Ishikawa (cell line): ENCODE results near the gene APOM.

Source experiments
- CEBPB ChIP-seq: IDR thresholded peaks from 2 replicates; pipeline ENCODE4 v1.6.1; 2012
- EP300 ChIP-seq: IDR thresholded peaks from 2 replicates; pipeline ENCODE4 v1.6.1; 2012; ENCODE audit warnings: borderline replicate concordance
- FOXM1 ChIP-seq: IDR thresholded peaks from 2 replicates; pipeline ENCODE4 v1.6.1; 2012; ENCODE audit warnings: low read depth, borderline replicate concordance
- YY1 ChIP-seq: IDR thresholded peaks from 2 replicates; pipeline ENCODE4 v1.6.1; 2012; ENCODE audit warnings: low read depth
- TF ChIP-seq, protein P1 (sequence below): IDR thresholded peaks from 2 replicates; pipeline ENCODE4 v1.6.1; 2012
- TF ChIP-seq, protein P2 (sequence below): IDR thresholded peaks from 2 replicates; pipeline ENCODE4 v1.6.1; 2012; ENCODE audit warnings: low read depth, mild to moderate bottlenecking

GRCh38 chr6:31657406-31658157, 1.9 kb downstream of the APOM start:
- TF ChIP-seq YY1, result no peak
- TF ChIP-seq FOXM1, result no peak
- TF ChIP-seq, protein P1, sequence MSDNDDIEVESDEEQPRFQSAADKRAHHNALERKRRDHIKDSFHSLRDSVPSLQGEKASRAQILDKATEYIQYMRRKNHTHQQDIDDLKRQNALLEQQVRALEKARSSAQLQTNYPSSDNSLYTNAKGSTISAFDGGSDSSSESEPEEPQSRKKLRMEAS, result no peak
- no peak for TF ChIP-seq EP300
- TF ChIP-seq CEBPB, result no peak
- TF ChIP-seq, protein P2, sequence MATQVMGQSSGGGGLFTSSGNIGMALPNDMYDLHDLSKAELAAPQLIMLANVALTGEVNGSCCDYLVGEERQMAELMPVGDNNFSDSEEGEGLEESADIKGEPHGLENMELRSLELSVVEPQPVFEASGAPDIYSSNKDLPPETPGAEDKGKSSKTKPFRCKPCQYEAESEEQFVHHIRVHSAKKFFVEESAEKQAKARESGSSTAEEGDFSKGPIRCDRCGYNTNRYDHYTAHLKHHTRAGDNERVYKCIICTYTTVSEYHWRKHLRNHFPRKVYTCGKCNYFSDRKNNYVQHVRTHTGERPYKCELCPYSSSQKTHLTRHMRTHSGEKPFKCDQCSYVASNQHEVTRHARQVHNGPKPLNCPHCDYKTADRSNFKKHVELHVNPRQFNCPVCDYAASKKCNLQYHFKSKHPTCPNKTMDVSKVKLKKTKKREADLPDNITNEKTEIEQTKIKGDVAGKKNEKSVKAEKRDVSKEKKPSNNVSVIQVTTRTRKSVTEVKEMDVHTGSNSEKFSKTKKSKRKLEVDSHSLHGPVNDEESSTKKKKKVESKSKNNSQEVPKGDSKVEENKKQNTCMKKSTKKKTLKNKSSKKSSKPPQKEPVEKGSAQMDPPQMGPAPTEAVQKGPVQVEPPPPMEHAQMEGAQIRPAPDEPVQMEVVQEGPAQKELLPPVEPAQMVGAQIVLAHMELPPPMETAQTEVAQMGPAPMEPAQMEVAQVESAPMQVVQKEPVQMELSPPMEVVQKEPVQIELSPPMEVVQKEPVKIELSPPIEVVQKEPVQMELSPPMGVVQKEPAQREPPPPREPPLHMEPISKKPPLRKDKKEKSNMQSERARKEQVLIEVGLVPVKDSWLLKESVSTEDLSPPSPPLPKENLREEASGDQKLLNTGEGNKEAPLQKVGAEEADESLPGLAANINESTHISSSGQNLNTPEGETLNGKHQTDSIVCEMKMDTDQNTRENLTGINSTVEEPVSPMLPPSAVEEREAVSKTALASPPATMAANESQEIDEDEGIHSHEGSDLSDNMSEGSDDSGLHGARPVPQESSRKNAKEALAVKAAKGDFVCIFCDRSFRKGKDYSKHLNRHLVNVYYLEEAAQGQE, result no peak
